ENCODE data around the gene GAMT.

DNA sequence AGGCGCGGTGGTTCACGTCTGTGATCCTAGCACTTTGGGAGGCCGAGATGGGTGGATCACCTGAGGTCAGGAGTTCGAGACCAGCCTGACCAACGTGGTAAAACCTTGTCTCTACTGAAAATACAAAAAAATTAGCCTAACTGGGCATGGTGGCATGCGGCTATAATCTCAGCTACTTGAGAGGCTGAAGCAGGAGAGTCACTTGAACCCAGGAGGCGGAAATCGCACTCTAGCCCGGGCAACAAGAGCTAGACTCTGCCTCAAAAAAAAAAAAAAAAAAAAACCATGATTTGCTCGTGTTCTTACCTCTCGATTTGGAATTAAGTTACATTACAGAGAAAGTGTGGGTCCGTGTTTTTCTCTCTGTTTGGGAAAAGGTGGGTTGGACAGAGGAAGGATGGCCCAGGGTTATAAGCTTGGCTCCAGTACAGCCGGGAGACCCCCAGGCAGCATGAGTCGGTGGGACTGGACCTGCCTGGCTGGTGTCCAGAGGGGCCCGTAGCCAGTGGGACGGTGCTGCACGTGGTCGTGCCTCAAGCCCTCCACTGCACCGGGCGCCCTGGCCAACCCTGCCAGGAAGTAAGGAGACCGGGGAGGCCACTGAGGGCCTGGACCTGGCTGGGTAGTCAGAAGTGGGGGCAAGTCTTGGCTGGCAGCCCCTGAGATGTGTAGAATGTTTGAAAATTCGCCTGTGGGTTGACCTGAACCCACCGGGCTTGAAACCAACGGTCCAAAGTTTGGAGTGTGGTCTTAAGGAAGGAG lies 40.5 kb upstream of the GAMT start:
- TF ChIP-seq, protein P1, sequence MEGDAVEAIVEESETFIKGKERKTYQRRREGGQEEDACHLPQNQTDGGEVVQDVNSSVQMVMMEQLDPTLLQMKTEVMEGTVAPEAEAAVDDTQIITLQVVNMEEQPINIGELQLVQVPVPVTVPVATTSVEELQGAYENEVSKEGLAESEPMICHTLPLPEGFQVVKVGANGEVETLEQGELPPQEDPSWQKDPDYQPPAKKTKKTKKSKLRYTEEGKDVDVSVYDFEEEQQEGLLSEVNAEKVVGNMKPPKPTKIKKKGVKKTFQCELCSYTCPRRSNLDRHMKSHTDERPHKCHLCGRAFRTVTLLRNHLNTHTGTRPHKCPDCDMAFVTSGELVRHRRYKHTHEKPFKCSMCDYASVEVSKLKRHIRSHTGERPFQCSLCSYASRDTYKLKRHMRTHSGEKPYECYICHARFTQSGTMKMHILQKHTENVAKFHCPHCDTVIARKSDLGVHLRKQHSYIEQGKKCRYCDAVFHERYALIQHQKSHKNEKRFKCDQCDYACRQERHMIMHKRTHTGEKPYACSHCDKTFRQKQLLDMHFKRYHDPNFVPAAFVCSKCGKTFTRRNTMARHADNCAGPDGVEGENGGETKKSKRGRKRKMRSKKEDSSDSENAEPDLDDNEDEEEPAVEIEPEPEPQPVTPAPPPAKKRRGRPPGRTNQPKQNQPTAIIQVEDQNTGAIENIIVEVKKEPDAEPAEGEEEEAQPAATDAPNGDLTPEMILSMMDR (conservative IDR thresholded peaks at IDR 0.05; ENCODE audit: low read length) = no peak
- TF ChIP-seq EZH2phosphoT487 (IDR thresholded peaks at IDR 0.05; ENCODE audit: borderline replicate concordance) = no peak
